Rectal smooth muscle tissue (tissue), 1 donor: ENCODE data around the gene AGER.
"Not testable (repeated sequence)": the region's sequence is repeated elsewhere in the genome, so short reads cannot be mapped to it uniquely, and the experiment has no call there.

ENCODE experiments used
- H3K27ac ChIP-seq: one replicate; pipeline ENCODE4 v1.7.0; 2013; ENCODE audit warnings: low read depth, low read length, inconsistent platforms
- H3K27me3 ChIP-seq: one replicate; pipeline ENCODE4 v1.7.0; 2013; ENCODE audit warnings: low read length; ENCODE audit not compliant: control insufficient read depth, insufficient read depth
- H3K36me3 ChIP-seq: one replicate; pipeline ENCODE4 v1.7.0; 2013; ENCODE audit warnings: low read length; ENCODE audit not compliant: control insufficient read depth, insufficient read depth
- H3K4me1 ChIP-seq: one replicate; pipeline ENCODE4 v1.7.0; 2013; ENCODE audit warnings: low read length; ENCODE audit not compliant: control insufficient read depth, insufficient read depth
- H3K4me3 ChIP-seq: one replicate; pipeline ENCODE4 v1.7.0; 2013; ENCODE audit warnings: low read length
- H3K9ac ChIP-seq: one replicate; pipeline ENCODE4 v1.7.0; 2013; ENCODE audit warnings: low read length

The AGER gene

GRCh38 chr6:32195902-32196681, 12.0 kb upstream of the AGER start:
- peak overlapping the region; percentile 96 for H3K4me3 ChIP-seq
- H3K27me3 ChIP-seq = peaks cover 1% of the 10 kb centered on the region
- H3K27ac ChIP-seq = peak overlapping the region; percentile 99
- H3K36me3 ChIP-seq = no peaks in the 10 kb centered on the region
- H3K4me1 ChIP-seq = peaks cover 11% of the 10 kb centered on the region
- H3K9ac ChIP-seq = peak overlapping the region; percentile 100

DNA sequence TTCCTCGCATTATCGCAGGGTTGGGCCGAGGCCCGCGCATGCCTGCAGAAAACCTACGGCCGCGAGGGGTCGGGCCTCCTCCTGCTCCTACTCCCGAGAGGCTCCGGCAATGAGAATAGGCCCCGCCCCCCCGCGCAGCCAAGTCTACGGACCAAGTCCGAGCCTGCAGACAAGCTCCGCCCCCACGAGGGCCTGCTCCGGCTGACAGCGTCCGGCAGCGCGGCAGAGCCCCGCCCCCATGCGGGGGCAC, 11.5 kb upstream of the AGER start:
- no peaks in the 10 kb centered on the region for H3K27me3 ChIP-seq
- no peak overlapping the region for H3K9ac ChIP-seq
- H3K4me1 ChIP-seq = peaks cover 15% of the 10 kb centered on the region
- H3K4me3 ChIP-seq = no peak overlapping the region
- peak overlapping the region; percentile 99 for H3K27ac ChIP-seq
- no peaks in the 10 kb centered on the region for H3K36me3 ChIP-seq

DNA sequence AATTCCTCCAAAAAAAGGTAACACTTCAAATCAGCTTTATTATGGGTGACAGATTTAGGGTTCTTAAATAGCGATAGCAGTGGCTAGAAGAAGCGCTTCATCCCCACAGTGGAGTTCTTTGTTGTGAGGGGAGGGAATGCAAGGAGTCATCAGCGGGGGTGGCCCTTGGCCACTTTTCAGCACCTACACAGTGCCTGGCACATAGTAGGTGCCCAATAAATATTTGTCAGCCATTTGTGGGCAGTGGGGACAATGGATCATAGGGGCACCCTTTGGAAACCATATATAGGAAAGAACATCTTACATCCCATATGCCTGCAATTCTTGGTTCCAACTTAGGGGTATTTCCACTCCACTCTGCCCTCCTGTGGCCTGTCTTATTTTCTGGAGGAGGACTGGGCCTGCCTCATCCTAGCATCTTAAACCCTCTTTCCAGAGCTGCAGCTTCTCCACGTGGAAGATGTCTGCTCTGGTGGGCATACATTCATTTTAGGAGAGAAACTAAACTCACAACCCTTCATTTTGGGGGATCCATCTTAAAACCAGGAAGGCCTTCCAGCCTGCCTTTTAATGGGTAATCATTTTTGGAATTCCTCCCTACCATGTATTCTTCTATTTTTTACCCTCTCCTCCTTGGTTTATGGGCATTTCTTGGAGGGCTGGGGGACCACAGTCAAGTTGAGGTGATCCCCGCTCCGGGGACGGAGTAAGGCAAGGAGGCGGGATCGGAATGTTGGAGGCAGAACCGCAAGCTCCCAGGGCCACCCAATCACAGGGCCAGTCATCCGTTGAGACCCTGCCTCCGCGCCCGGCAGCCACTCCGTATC, 11.0 kb upstream of the AGER start:
- no peaks in the 10 kb centered on the region for H3K27me3 ChIP-seq
- peaks cover 15% of the 10 kb centered on the region for H3K4me1 ChIP-seq
- H3K9ac ChIP-seq = no peak overlapping the region
- H3K36me3 ChIP-seq = no peaks in the 10 kb centered on the region
- H3K4me3 ChIP-seq = peak overlapping the region; percentile 48
- peak overlapping the region; percentile 93 for H3K27ac ChIP-seq

GRCh38 chr6:32194388-32194787, 10.3 kb upstream of the AGER start:
- no peak overlapping the region for H3K4me3 ChIP-seq
- H3K4me1 ChIP-seq = peaks cover 15% of the 10 kb centered on the region
- H3K27ac ChIP-seq = peak overlapping the region; percentile 93
- H3K36me3 ChIP-seq = no peaks in the 10 kb centered on the region
- H3K9ac ChIP-seq = no peak overlapping the region
- no peaks in the 10 kb centered on the region for H3K27me3 ChIP-seq

DNA sequence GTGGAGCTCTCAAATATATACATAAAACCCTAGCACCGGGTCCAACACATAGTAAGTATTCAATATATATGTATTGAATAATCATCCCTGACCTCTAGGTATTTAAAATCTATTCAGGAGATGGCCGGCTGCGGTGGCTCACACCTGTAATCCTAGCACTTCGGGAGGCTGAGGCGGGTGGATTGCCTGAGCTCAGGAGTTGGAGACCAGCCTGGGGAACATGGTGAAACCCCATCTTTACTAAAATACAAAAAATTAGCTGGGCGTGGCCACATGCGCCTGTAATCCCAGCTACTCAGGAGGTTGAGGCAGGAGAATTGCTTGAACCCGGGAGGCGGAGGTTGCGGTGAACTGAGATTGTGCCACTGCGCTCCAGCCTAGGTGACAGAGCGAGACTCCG, 9.0 kb upstream of the AGER start:
- H3K27me3 ChIP-seq, H3K9ac ChIP-seq, H3K27ac ChIP-seq, H3K36me3 ChIP-seq, H3K4me3 ChIP-seq: not testable (repeated sequence)
- peaks cover 17% of the 10 kb centered on the region for H3K4me1 ChIP-seq

- Histone ChIP-seq H3K4me3 (peak within 1 kb of the TSS; percentile 82), H3K9ac (peak within 1 kb of the TSS; percentile 71), H3K36me3 (peaks cover 2% of the 10 kb centered on the region), H3K4me1 (peaks cover 17% of the 10 kb centered on the region), H3K27ac (peak within 1 kb of the TSS; percentile 59), H3K27me3 (no peaks in the 10 kb centered on the region)
These were observed 8.6 kb upstream of the AGER start, which contains the start of gene GPSM3 for GRCh38 chr6:32192608-32193039. GPSM3 (minus strand) TSS chr6:32192643; CDS start chr6:32192513, 130 bp downstream.

DNA sequence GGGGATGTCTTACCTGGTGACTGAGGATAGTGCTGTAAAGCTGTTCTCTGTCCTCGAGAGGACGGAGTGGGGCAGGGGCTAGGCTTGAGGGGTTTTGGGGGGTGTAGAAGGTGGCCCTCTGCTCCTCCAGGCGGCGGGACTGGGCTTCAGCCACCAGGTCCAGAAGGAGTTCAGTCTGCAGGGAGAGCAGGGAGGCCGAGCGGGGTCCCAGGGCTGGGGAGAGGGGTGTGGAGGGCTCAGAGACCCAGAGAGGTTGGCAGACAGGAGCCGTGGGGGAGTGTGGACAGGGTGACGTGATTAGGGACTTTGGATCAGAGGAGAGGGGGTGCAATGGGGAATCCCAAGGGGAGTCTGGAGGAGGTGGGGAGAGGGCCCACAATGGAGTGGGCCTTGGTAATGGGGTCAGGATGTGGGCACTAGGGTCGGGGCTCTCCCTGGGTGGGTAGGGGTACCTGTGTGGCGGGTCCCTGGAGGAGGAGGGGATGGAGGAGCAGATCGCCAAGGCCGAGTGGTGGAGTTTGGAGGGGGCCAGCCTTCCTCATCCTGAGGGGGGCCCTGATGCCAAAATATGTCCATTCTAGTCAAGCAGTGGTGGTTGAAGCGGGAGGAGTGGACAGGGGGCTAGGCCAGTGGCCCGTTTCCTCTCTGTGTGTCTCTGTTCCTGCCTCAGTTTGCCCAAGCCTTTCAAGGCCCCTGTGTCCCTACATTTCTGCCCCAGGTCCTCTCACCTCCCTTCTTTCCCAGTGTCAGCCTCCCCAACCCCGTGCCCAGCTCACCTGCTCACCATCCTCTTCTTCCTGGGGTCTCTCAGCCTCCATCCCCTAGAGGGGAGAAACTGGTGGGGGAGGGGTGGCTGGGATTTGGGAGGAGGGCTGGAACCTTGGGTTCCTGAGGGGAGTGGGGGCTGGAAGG, 7.9 kb upstream of the AGER start:
- H3K4me1 ChIP-seq = peaks cover 17% of the 10 kb centered on the region
- H3K36me3 ChIP-seq = peaks cover 3% of the 10 kb centered on the region
- no peaks in the 10 kb centered on the region for H3K27me3 ChIP-seq
- peak overlapping the region; percentile 59 for H3K27ac ChIP-seq
- H3K9ac ChIP-seq = peak overlapping the region; percentile 71
- H3K4me3 ChIP-seq = peak overlapping the region; percentile 82

DNA sequence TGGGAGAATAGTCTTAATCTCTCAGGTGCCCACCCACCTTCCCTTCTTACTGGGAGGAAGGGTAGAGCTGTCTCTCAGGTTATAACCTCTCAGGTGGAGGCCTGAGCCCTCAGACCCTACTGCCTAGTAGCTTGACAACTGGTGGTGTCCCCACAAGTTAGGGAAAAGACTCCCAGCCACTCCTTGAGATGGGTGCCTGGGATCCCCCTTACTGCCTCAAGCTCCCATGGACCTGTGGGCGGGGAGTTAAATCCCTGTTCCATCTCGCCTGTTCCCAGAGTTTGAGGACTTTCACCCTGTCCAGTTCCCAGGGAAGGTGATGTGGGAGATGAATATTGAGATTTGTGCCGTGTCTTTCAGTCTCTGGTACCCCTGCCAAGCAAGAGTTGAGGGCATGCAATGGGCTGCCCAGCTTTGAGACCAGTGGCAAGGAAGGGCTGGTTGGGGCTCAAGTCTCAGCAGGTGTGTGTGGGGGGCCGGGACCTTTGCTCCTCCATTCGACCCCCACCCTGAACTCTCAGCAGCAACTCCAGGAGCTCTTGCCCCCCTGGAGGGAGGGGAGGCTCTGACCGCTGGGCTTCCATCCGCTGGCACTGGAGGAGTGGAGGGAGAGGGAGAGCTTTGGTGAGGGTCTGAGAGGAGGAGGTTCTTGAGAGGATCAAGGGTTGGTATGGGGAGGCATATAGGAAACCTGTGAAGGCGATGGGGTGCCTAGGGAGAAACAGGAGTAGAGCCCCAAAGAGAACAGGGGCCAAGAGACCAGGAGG, 7.0 kb upstream of the AGER start:
- peak overlapping the region; percentile 82 for H3K4me3 ChIP-seq
- peaks cover 18% of the 10 kb centered on the region for H3K4me1 ChIP-seq
- H3K27ac ChIP-seq = peak overlapping the region; percentile 92
- peaks cover 3% of the 10 kb centered on the region for H3K36me3 ChIP-seq
- H3K27me3 ChIP-seq = no peaks in the 10 kb centered on the region
- H3K9ac ChIP-seq = no peak overlapping the region

GRCh38 chr6:32190054-32190851, 6.2 kb upstream of the AGER start, which contains the start of gene PBX2:
PBX2 (minus strand) TSS chr6:32190202; CDS start chr6:32189915, 287 bp downstream.
- Histone ChIP-seq H3K27ac (peak within 1 kb of the TSS; percentile 92), H3K36me3 (peaks cover 3% of the 10 kb centered on the region), H3K9ac (peak within 1 kb of the TSS; percentile 70), H3K27me3 (no peaks in the 10 kb centered on the region), H3K4me3 (peak within 1 kb of the TSS; percentile 82), H3K4me1 (peaks cover 20% of the 10 kb centered on the region)

- H3K36me3 ChIP-seq = peaks cover 3% of the 10 kb centered on the region
- H3K4me3 ChIP-seq = peak overlapping the region; percentile 71
- peak overlapping the region; percentile 92 for H3K27ac ChIP-seq
- H3K4me1 ChIP-seq = peaks cover 15% of the 10 kb centered on the region
- peak overlapping the region; percentile 6 for H3K9ac ChIP-seq
- no peaks in the 10 kb centered on the region for H3K27me3 ChIP-seq
These were observed 5.6 kb upstream of the AGER start for GRCh38 chr6:32189742-32190053.

DNA sequence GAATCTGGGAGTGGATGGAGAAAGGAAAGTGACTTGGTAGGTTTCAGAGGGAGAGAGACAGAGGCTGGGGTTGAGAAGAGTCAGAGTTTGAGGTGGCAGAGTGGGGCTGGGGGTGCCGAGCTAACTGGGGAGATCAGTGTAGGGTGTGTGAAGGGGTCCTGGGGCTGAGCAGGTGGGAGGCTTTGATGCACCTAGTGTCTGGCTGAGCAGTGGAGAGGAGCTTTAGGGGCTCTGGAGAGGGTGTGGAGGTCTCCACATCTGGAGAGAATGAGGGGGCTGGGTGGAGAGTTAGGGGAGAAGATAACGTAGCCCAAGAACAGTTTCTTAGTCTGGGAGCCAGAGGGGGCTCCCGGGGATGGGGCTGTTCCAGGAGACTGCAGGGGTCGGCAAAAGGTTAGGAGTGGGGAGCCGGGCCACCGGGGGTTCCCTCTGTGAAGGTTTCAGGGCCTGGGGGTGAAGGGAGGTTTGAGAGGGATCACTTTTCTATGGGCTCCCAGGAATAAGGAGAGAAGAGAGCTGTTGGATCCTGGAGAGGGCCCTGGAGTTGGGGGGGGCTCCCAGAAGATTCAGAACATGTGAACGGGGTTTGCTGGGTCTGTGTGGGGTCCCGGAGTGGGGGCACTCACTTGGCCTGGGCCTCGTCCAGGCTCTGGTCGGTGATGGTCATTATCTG, 5.2 kb upstream of the AGER start:
- H3K27me3 ChIP-seq = no peaks in the 10 kb centered on the region
- H3K4me3 ChIP-seq = peak overlapping the region; percentile 71
- peak overlapping the region; percentile 92 for H3K27ac ChIP-seq
- peaks cover 3% of the 10 kb centered on the region for H3K36me3 ChIP-seq
- H3K9ac ChIP-seq = peak overlapping the region; percentile 6
- H3K4me1 ChIP-seq = peaks cover 14% of the 10 kb centered on the region
